ENCODE measurements around the gene IRX4.

- TF ChIP-seq POLR2AphosphoS5 (IDR thresholded peaks at IDR 0.05) (no peak), POLR2A (IDR thresholded peaks at IDR 0.05) (no peak), EP300 (IDR thresholded peaks at IDR 0.05) (no peak)
- TF ChIP-seq, protein P1, sequence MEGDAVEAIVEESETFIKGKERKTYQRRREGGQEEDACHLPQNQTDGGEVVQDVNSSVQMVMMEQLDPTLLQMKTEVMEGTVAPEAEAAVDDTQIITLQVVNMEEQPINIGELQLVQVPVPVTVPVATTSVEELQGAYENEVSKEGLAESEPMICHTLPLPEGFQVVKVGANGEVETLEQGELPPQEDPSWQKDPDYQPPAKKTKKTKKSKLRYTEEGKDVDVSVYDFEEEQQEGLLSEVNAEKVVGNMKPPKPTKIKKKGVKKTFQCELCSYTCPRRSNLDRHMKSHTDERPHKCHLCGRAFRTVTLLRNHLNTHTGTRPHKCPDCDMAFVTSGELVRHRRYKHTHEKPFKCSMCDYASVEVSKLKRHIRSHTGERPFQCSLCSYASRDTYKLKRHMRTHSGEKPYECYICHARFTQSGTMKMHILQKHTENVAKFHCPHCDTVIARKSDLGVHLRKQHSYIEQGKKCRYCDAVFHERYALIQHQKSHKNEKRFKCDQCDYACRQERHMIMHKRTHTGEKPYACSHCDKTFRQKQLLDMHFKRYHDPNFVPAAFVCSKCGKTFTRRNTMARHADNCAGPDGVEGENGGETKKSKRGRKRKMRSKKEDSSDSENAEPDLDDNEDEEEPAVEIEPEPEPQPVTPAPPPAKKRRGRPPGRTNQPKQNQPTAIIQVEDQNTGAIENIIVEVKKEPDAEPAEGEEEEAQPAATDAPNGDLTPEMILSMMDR (IDR thresholded peaks at IDR 0.05): no peak
These were observed 13.2 kb upstream of the IRX4 start for GRCh38 chr5:1895739-1896420.
